ENCODE measurements around the gene ABO.

The ABO gene

DNA sequence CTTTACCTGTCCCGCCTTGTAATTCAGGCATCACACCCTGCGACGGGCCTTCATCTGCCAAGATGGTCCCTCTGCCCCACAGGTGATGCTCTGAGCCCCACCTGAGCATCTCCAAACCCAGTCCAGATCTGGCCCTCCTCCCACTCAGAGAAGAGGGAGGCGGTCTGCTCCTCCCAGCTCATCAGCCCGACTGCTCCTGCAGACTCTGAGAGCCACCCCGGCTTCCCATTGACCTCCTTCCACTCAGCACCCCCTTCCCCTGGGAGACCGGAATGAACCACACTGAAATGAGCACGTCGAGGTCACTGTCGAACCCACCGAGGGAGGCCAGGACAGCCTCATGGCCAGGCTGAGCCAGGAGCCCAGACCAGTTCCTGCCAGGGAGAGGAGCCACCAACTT, 12.8 kb downstream of the ABO start:
- Histone ChIP-seq H3K4me3 (ENCODE audit: low read depth, low read length) (no peak overlapping the region), H3K36me3 (ENCODE audit: control insufficient read depth in 2 of 2, insufficient read depth in 1 of 2, low read length in 2 of 2) (no peaks in the 10 kb centered on the region), H3K4me1 (ENCODE audit: control insufficient read depth, insufficient read depth, low read length) (no peaks in the 10 kb centered on the region), H3K9me3 (ENCODE audit: control insufficient read depth, insufficient read depth, low read depth, low read length) (no peaks in the 10 kb centered on the region), H3K27ac (ENCODE audit: extremely low read depth, low read depth, low read length) (no peak overlapping the region)
- ChIA-PET POLR2A (no interaction called here), CTCF (no interaction called here)
- TF ChIP-seq ZNF214 (tag by site-specific recombination; IDR thresholded peaks at IDR 0.05; ENCODE audit: borderline replicate concordance) = no peak
- TF ChIP-seq ZNF843 (tag by site-specific recombination; IDR thresholded peaks at IDR 0.05) = no peak
- no peak for TF ChIP-seq REPIN1 (tag by site-specific recombination; IDR thresholded peaks at IDR 0.05; ENCODE audit: low read depth)
- TF ChIP-seq ZNF544 (tag by site-specific recombination; IDR thresholded peaks at IDR 0.05) = no peak
- TF ChIP-seq, protein P1, sequence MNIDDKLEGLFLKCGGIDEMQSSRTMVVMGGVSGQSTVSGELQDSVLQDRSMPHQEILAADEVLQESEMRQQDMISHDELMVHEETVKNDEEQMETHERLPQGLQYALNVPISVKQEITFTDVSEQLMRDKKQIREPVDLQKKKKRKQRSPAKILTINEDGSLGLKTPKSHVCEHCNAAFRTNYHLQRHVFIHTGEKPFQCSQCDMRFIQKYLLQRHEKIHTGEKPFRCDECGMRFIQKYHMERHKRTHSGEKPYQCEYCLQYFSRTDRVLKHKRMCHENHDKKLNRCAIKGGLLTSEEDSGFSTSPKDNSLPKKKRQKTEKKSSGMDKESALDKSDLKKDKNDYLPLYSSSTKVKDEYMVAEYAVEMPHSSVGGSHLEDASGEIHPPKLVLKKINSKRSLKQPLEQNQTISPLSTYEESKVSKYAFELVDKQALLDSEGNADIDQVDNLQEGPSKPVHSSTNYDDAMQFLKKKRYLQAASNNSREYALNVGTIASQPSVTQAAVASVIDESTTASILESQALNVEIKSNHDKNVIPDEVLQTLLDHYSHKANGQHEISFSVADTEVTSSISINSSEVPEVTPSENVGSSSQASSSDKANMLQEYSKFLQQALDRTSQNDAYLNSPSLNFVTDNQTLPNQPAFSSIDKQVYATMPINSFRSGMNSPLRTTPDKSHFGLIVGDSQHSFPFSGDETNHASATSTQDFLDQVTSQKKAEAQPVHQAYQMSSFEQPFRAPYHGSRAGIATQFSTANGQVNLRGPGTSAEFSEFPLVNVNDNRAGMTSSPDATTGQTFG (tag by site-specific recombination; IDR thresholded peaks at IDR 0.05; ENCODE audit: borderline replicate concordance) = no peak
- no peak for TF ChIP-seq ZNF624 (tag by site-specific recombination; IDR thresholded peaks at IDR 0.05)
- no peak for TF ChIP-seq GLIS1 (tag by site-specific recombination; IDR thresholded peaks at IDR 0.05)
- TF ChIP-seq ZNF266 (tag by site-specific recombination; IDR thresholded peaks at IDR 0.05; ENCODE audit: low read depth) = no peak
- no peak for TF ChIP-seq ZNF221 (tag by site-specific recombination; IDR thresholded peaks at IDR 0.05; ENCODE audit: borderline replicate concordance)
- TF ChIP-seq ZNF223 (tag by site-specific recombination; IDR thresholded peaks at IDR 0.05) = no peak
- no peak for TF ChIP-seq SP3 (tag by site-specific recombination; IDR thresholded peaks at IDR 0.05)
- TF ChIP-seq, protein P2, sequence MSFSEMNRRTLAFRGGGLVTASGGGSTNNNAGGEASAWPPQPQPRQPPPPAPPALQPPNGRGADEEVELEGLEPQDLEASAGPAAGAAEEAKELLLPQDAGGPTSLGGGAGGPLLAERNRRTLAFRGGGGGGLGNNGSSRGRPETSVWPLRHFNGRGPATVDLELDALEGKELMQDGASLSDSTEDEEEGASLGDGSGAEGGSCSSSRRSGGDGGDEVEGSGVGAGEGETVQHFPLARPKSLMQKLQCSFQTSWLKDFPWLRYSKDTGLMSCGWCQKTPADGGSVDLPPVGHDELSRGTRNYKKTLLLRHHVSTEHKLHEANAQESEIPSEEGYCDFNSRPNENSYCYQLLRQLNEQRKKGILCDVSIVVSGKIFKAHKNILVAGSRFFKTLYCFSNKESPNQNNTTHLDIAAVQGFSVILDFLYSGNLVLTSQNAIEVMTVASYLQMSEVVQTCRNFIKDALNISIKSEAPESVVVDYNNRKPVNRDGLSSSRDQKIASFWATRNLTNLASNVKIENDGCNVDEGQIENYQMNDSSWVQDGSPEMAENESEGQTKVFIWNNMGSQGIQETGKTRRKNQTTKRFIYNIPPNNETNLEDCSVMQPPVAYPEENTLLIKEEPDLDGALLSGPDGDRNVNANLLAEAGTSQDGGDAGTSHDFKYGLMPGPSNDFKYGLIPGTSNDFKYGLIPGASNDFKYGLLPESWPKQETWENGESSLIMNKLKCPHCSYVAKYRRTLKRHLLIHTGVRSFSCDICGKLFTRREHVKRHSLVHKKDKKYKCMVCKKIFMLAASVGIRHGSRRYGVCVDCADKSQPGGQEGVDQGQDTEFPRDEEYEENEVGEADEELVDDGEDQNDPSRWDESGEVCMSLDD (tag by site-specific recombination; IDR thresholded peaks at IDR 0.05) = no peak
- no peak for TF ChIP-seq ZNF514 (tag by site-specific recombination; IDR thresholded peaks at IDR 0.05)
- TF ChIP-seq MZF1 (tag by site-specific recombination; IDR thresholded peaks at IDR 0.05; ENCODE audit: borderline replicate concordance) = no peak
- no peak for TF ChIP-seq ZNF677 (tag by site-specific recombination; IDR thresholded peaks at IDR 0.05)
- TF ChIP-seq, protein P3, sequence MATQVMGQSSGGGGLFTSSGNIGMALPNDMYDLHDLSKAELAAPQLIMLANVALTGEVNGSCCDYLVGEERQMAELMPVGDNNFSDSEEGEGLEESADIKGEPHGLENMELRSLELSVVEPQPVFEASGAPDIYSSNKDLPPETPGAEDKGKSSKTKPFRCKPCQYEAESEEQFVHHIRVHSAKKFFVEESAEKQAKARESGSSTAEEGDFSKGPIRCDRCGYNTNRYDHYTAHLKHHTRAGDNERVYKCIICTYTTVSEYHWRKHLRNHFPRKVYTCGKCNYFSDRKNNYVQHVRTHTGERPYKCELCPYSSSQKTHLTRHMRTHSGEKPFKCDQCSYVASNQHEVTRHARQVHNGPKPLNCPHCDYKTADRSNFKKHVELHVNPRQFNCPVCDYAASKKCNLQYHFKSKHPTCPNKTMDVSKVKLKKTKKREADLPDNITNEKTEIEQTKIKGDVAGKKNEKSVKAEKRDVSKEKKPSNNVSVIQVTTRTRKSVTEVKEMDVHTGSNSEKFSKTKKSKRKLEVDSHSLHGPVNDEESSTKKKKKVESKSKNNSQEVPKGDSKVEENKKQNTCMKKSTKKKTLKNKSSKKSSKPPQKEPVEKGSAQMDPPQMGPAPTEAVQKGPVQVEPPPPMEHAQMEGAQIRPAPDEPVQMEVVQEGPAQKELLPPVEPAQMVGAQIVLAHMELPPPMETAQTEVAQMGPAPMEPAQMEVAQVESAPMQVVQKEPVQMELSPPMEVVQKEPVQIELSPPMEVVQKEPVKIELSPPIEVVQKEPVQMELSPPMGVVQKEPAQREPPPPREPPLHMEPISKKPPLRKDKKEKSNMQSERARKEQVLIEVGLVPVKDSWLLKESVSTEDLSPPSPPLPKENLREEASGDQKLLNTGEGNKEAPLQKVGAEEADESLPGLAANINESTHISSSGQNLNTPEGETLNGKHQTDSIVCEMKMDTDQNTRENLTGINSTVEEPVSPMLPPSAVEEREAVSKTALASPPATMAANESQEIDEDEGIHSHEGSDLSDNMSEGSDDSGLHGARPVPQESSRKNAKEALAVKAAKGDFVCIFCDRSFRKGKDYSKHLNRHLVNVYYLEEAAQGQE (tag by site-specific recombination; IDR thresholded peaks at IDR 0.05) = no peak

- H3K9me3 ChIP-seq (ENCODE audit: control insufficient read depth, insufficient read depth, low read depth, low read length) = no peaks in the 10 kb centered on the region
- H3K4me1 ChIP-seq (ENCODE audit: control insufficient read depth, insufficient read depth, low read length) = no peaks in the 10 kb centered on the region
- ChIA-PET CTCF (no interaction called here), POLR2A (no interaction called here)
- H3K27ac ChIP-seq (ENCODE audit: extremely low read depth, low read depth, low read length) = no peak overlapping the region
- H3K36me3 ChIP-seq (ENCODE audit: control insufficient read depth in 2 of 2, insufficient read depth in 1 of 2, low read length in 2 of 2) = no peaks in the 10 kb centered on the region
- H3K4me3 ChIP-seq (ENCODE audit: low read depth, low read length) = no peak overlapping the region
- TF ChIP-seq ZNF510 (tag by site-specific recombination; IDR thresholded peaks at IDR 0.05; ENCODE audit: insufficient replicate concordance) (no peak), ZNF221 (tag by site-specific recombination; IDR thresholded peaks at IDR 0.05; ENCODE audit: borderline replicate concordance) (no peak), PATZ1 (tag by site-specific recombination; IDR thresholded peaks at IDR 0.05) (no peak), ZNF473 (tag by site-specific recombination; IDR thresholded peaks at IDR 0.05) (no peak)
- TF ChIP-seq, protein P4, sequence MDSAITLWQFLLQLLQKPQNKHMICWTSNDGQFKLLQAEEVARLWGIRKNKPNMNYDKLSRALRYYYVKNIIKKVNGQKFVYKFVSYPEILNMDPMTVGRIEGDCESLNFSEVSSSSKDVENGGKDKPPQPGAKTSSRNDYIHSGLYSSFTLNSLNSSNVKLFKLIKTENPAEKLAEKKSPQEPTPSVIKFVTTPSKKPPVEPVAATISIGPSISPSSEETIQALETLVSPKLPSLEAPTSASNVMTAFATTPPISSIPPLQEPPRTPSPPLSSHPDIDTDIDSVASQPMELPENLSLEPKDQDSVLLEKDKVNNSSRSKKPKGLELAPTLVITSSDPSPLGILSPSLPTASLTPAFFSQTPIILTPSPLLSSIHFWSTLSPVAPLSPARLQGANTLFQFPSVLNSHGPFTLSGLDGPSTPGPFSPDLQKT (IDR thresholded peaks at IDR 0.05; ENCODE audit: borderline replicate concordance, low read depth, low read length) = no peak
- TF ChIP-seq, protein P5, sequence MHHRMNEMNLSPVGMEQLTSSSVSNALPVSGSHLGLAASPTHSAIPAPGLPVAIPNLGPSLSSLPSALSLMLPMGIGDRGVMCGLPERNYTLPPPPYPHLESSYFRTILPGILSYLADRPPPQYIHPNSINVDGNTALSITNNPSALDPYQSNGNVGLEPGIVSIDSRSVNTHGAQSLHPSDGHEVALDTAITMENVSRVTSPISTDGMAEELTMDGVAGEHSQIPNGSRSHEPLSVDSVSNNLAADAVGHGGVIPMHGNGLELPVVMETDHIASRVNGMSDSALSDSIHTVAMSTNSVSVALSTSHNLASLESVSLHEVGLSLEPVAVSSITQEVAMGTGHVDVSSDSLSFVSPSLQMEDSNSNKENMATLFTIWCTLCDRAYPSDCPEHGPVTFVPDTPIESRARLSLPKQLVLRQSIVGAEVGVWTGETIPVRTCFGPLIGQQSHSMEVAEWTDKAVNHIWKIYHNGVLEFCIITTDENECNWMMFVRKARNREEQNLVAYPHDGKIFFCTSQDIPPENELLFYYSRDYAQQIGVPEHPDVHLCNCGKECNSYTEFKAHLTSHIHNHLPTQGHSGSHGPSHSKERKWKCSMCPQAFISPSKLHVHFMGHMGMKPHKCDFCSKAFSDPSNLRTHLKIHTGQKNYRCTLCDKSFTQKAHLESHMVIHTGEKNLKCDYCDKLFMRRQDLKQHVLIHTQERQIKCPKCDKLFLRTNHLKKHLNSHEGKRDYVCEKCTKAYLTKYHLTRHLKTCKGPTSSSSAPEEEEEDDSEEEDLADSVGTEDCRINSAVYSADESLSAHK (tag by site-specific recombination; IDR thresholded peaks at IDR 0.05) = no peak
Measured at GRCh38 chr9:133261753-133262120, 13.3 kb downstream of the ABO start.
